C1 segment of cervical spinal cord (tissue), 14 donors: ENCODE results near the gene CAMSAP3.

Experiments
- DNase-seq, 14 donors: peaks; one replicate each; lab custom pipeline; 2025; lab: John Stamatoyannopoulos, UW

The CAMSAP3 gene

DNA sequence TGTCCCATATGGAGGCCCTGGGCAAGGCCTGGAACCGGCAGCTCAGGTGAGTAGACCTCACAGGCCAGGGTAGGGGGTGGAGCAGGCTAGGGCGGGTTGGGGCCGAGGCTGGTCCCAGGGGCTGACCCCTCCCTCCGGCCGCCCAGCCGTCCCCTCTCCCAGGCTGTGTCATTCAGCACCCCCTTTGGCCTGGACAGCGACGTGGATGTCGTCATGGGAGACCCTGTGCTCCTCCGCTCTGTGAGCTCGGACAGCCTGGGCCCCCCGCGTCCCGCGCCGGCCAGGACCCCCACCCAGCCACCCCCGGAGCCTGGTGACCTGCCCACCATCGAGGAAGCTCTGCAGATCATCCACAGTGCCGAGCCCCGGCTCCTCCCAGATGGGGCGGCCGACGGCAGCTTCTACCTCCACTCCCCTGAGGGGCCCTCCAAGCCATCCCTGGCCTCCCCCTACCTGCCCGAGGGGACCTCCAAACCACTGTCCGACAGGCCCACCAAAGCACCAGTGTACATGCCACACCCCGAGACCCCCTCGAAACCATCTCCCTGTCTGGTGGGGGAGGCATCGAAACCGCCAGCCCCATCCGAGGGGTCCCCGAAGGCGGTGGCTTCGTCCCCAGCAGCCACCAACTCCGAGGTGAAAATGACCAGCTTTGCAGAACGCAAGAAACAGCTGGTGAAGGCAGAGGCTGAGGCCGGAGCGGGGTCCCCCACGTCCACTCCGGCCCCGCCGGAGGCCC lies 16.0 kb downstream of the CAMSAP3 start:
- no peak for DNase-seq

GRCh38 chr19:7612282-7613274 lies 16.9 kb downstream of the CAMSAP3 start:
- DNase-seq, result no peak

DNA sequence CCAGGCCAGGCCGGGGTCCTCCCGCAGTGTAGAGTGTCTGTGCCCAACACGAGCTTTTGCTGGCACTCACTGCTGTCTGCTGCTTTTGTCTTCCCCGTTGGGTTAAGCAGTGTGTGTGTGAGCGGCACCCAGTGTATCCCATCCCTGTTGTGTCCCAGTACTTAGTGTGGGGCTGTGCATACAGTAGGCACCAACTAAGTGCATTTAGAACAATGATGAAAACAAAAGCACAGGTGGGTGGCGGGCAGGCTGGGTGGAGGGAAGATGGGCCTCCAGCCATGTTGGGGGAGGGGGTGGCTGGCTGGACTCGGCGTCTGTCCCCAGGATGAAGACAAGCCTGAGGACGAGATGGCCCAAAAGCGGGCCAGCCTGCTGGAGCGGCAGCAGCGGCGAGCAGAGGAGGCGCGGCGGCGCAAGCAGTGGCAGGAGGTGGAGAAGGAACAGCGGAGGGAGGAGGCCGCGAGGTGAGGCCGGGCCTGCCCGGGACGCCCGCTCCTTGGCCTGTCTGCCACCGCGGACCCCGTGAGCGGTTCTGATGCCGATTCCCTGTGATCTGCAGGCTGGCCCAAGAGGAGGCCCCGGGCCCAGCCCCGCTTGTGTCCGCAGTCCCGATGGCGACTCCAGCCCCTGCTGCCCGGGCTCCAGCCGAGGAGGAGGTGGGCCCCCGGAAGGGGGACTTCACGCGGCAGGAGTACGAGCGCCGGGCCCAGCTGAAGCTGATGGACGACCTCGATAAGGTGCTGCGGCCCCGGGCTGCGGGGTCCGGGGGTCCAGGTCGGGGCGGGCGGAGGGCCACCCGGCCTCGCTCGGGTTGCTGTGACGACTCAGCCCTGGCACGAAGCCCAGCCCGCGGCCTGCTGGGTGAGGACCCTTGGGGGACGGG lies 19.4 kb downstream of the CAMSAP3 start:
- no peak for DNase-seq

- no peak for DNase-seq
These were observed 21.5 kb downstream of the CAMSAP3 start for GRCh38 chr19:7617172-7617571.

DNA sequence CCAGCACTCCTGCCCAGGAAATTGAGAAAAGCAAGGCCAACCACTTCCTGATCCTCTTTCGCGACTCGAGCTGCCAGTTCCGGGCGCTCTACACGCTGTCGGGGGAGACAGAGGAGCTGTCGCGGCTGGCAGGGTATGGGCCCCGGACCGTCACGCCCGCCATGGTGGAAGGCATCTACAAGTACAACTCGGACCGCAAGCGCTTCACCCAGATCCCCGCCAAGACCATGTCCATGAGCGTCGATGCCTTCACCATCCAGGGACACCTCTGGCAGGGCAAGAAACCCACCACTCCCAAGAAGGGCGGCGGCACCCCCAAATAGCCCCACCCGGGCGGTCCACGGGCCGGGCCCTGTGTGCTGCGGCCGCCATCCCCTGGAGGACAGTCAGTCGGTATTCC lies 22.1 kb downstream of the CAMSAP3 start:
- DNase-seq, result no peak

GRCh38 chr19:7618348-7618747 lies 22.7 kb downstream of the CAMSAP3 start:
- DNase-seq, result no peak

GRCh38 chr19:7618771-7619510 lies 23.3 kb downstream of the CAMSAP3 start:
- DNase-seq, result peak in 3 of 14 donors; percentile 6 to 32 (median 22)

- DNase-seq, result no peak
These were observed 24.2 kb downstream of the CAMSAP3 start for GRCh38 chr19:7619671-7620441.

DNA sequence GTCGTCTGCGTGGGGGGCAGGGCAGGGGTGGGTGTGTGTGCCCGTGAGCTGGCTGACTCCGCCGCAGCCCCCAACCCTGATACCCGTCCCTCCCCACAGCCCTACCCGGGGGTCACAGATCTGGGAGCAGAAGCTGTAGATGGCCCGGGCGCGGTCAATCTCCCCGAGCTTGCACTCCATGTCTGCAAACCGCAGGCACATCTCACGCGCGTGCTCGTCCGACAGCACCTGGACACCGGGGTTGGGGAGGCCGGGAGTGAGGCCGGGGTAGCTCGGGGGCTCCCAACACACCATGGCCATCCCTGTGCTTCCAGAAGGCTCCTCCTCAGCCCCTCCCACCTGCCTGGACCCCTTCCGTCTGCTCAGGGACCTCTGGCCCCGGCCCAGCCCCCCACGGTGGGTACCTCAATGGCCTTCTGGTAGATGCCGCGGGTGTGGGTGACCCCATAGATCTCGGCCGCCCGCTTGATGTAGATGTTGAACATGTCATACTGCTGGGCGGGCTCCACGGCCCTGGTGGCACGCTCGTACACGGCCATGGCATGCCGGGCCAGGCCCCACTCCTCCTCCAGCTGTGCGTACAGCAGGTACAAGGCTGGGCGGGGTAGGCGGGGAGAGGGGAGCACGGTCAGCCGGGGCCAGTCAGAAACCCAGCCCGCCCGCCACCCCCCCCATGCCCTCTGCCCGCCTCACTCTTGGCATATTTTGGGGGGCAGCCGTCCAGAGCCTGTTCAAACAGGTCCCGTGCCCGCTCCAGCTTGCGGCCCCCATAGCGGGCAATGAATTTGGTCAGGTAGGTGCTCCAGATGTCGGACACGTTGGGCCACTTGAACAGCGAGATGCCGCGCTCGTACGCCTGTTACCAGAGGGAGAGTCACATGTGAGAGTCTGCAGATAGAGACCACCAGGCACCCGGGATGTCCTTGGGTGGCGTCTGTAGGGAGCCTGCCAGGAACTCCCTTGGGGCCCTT lies 25.1 kb downstream of the CAMSAP3 start:
- DNase-seq, result no peak

- DNase-seq, result no peak
These were observed 27.4 kb downstream of the CAMSAP3 start for GRCh38 chr19:7622933-7623685.

DNA sequence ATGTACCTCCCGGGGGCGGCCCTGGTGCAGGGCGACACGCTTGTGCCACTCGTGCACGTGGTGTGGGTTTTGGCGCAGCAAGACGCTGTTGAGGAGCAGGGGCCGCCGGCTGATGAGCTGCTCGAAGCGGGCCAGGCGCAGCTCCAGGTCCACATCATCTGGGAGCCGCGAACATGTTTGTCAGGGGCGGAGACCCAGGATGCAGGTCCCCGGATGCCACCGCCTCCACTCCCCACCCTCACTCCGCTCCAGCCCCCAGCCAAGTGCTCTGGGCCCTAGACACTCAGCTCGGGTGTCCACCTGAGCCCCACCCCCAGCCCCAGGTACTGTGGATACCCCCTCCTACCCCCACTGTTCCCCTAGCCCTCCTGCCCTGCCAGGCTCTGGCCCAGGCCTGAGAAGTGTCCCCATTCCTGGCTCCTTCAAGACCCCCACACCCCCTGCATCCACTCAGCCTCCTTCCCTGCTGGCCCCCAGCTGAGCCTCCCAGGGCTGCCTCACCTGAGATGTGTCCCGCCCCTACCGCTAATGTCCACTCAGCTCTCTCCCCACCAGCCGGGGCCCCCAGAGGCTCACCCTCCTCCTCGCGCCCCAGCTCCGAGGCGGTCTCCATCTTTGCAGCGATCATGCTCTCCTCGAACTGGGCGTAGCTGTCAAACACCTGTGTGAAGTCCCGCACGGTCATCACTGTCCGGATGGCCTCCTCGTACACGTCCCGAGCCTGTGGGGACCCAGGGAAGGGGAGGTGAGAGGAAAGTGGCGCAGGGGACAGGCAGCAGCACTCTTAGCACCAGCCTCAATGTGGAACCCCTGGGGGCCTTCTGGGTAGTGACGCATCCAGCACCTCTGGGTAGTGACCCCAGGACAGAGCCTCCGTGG lies 28.3 kb downstream of the CAMSAP3 start:
- DNase-seq, result no peak

- no peak for DNase-seq
These were observed 29.1 kb downstream of the CAMSAP3 start for GRCh38 chr19:7624810-7625209.

DNA sequence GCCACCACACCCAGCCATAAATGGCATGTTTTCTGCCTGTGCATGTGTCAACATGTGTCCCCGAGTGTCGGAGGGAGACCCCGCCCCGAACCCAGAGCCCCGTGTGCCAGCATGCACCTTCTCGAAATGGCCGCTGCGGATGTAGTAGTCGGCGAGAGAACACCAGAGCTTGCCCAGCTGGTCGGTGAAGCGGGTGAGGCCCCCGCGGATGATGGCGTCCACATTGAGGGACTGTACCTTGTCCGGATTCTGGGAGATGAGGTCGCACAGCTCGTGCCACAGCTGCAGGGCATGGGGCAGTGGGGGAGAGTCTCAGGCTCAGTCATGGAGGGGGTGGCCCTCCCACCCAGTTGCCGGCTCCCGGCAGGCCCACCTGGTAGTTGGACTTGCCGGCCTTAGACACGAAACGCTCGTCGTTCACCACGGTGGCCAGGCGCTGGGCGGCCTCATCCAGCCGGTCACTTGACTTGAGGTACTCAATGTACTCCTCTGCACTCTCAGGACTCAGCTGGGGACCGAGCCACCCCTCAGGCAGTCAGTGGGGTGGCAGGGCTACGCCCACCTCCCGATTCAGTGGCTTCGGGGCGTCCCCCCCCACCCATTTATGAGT lies 30.2 kb downstream of the CAMSAP3 start:
- no peak for DNase-seq

GRCh38 chr19:7627166-7627565 lies 31.5 kb downstream of the CAMSAP3 start:
- no peak for DNase-seq

- no peak for DNase-seq
These were observed 33.1 kb downstream of the CAMSAP3 start for GRCh38 chr19:7628589-7629311.
